ENCODE measurements around the gene RPL36.

GRCh38 chr19:5682107-5682482 is 8.0 kb upstream of the RPL36 start:
- TF ChIP-seq EGR1 (IDR thresholded peaks at IDR 0.05; ENCODE audit: low read depth in 2 of 2) (no peak), GABPA (IDR thresholded peaks at IDR 0.05 in 1 of 2, conservative IDR thresholded peaks at IDR 0.05 in 1 of 2) (no peak), ZBTB33 (IDR thresholded peaks at IDR 0.05) (no peak), SP1 (IDR thresholded peaks at IDR 0.05) (no peak)
